ENCODE results near the gene ARSB. TPM values are rescaled to one million over a fixed set of nuclear protein-coding genes. Genes with fewer than 3 reads are reported as not detected.

Gene ARSB
- total and polyA plus RNA-seq, 2 donors (not counting 1 experiment from before 2014, with no cell fraction given): 10.1 to 27.7 TPM

- Histone ChIP-seq H3K9me3 (ENCODE audit: control insufficient read depth, insufficient read depth, low read depth, low read length) (no peaks in the 10 kb centered on the region), H3K9ac (ENCODE audit: insufficient read depth, low read length) (no peak overlapping the region), H3K4me1 (ENCODE audit: control insufficient read depth, extremely low read depth, insufficient read depth, low read length) (peaks cover 4% of the 10 kb centered on the region), H2AFZ (ENCODE audit: low read length) (no peak overlapping the region), H3K27me3 (ENCODE audit: control insufficient read depth, insufficient read depth, low read length) (no peaks in the 10 kb centered on the region), H3K4me2 (ENCODE audit: extremely low read depth, insufficient read depth, low read length) (peak overlapping the region; percentile 8), H3K36me3 (ENCODE audit: control insufficient read depth, insufficient read depth, low read length) (no peaks in the 10 kb centered on the region), H3K4me3 (replicated peaks in 1 of 4; ENCODE audit: control extremely low read depth in 1 of 4, insufficient read depth in 1 of 4, low read depth in 3 of 4, low read length in 4 of 4) (no peak overlapping the region), H3K79me2 (ENCODE audit: control insufficient read depth, insufficient read depth, low read length) (no peaks in the 10 kb centered on the region), H4K20me1 (ENCODE audit: control insufficient read depth, extremely low read depth, insufficient read depth, low read length) (no peaks in the 10 kb centered on the region), H3K27ac (ENCODE audit: insufficient read depth, low read length) (no peak overlapping the region)
- TF ChIP-seq CTCF (conservative IDR thresholded peaks at IDR 0.05 in 1 of 2, IDR thresholded peaks at IDR 0.05 in 1 of 2; ENCODE audit: low read depth in 1 of 2, low read length in 2 of 2) (no peak), EZH2 (IDR thresholded peaks at IDR 0.05; ENCODE audit: low read length, missing control alignments) (no peak)
- DNase-seq (ENCODE audit: low read depth in 2 of 2): no peak
Observed at GRCh38 chr5:78888580-78889368, 96.3 kb downstream of the ARSB start.

- no peaks in the 10 kb centered on the region for H3K79me2 ChIP-seq (ENCODE audit: control insufficient read depth, insufficient read depth, low read length)
- no peak overlapping the region for H3K4me2 ChIP-seq (ENCODE audit: extremely low read depth, insufficient read depth, low read length)
- H3K4me1 ChIP-seq (ENCODE audit: control insufficient read depth, extremely low read depth, insufficient read depth, low read length): peaks cover 4% of the 10 kb centered on the region
- H3K36me3 ChIP-seq (ENCODE audit: control insufficient read depth, insufficient read depth, low read length): no peaks in the 10 kb centered on the region
- H3K9ac ChIP-seq (ENCODE audit: insufficient read depth, low read length): no peak overlapping the region
- no peak for DNase-seq (ENCODE audit: low read depth in 2 of 2)
- H3K9me3 ChIP-seq (ENCODE audit: control insufficient read depth, insufficient read depth, low read depth, low read length): no peaks in the 10 kb centered on the region
- H3K27me3 ChIP-seq (ENCODE audit: control insufficient read depth, insufficient read depth, low read length): no peaks in the 10 kb centered on the region
- no peak overlapping the region for H3K27ac ChIP-seq (ENCODE audit: insufficient read depth, low read length)
- no peak overlapping the region for H3K4me3 ChIP-seq (replicated peaks in 1 of 4; ENCODE audit: control extremely low read depth in 1 of 4, insufficient read depth in 1 of 4, low read depth in 3 of 4, low read length in 4 of 4)
- no peak overlapping the region for H2AFZ ChIP-seq (ENCODE audit: low read length)
- no peaks in the 10 kb centered on the region for H4K20me1 ChIP-seq (ENCODE audit: control insufficient read depth, extremely low read depth, insufficient read depth, low read length)
- TF ChIP-seq CTCF (conservative IDR thresholded peaks at IDR 0.05 in 1 of 2, IDR thresholded peaks at IDR 0.05 in 1 of 2; ENCODE audit: low read depth in 1 of 2, low read length in 2 of 2): no peak
- TF ChIP-seq EZH2 (IDR thresholded peaks at IDR 0.05; ENCODE audit: low read length, missing control alignments): no peak
Observed at GRCh38 chr5:78887384-78888118, 97.6 kb downstream of the ARSB start.
